Measurements from ENCODE around the gene SMG6. TPM values are rescaled to one million over a fixed set of nuclear protein-coding genes. Genes with fewer than 3 reads are reported as not detected.

Gene SMG6
- total and polyA plus RNA-seq, 2 of the 13 experiments (the other 11 are each of a cell fraction or from before 2014, with no cell fraction given), result 4.6 to 14.6 TPM

DNA sequence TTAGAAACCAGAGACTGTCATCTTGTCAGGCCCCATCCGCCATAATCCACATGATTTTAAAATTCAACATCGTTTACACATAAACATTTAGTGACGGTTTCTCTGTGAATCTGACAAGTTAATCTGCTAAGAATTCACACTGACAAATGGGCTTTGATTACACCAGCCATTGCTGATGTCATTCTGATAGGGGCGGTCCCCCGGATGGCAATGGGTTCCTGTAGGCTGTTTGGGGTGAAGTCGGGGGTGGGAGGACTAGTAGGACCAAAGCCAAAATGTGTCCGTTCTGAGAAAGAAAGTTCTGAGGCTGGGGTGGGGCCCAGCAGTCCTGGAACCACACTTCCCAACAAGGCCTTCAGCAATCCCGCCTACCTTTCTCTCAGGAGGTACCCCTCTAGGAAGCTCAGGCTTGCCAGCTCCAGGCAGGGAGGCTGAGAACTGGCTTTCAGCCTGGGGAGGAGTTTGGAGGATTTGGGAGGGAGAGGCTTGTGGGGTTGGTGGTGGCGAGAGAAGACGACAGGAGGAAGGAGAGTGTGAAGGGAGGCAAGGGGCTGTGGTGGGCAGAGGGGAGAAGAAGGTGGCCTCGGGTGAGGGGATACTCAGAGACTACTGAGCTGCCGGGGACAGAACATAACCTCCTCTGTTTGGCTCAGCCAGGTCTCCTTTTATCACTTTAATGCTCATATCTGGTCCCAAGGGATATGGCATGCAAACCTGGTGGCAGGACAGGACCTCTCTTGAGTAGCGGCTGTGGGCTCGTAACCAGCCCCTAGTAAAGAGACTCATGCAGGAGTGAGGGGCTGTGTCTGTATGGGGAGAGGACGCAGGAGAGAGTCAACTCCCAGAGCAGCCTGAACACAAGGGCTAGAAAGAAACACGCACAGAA is 240.1 kb downstream of the SMG6 start:
- FAIRE-seq (no peak), DNase-seq (ENCODE audit: low spot score) (no peak)
- CTCF ChIA-PET (ENCODE audit: low intra/inter-chr PET ratio, low total read pairs), result no interaction called here
- TF ChIP-seq ZNF841 (CRISPR knock-in tag; IDR thresholded peaks at IDR 0.05; ENCODE audit: borderline replicate concordance), result no peak
- TF ChIP-seq ARID4A (CRISPR knock-in tag; IDR thresholded peaks at IDR 0.05; ENCODE audit: borderline replicate concordance), result no peak
- TF ChIP-seq, protein P1, sequence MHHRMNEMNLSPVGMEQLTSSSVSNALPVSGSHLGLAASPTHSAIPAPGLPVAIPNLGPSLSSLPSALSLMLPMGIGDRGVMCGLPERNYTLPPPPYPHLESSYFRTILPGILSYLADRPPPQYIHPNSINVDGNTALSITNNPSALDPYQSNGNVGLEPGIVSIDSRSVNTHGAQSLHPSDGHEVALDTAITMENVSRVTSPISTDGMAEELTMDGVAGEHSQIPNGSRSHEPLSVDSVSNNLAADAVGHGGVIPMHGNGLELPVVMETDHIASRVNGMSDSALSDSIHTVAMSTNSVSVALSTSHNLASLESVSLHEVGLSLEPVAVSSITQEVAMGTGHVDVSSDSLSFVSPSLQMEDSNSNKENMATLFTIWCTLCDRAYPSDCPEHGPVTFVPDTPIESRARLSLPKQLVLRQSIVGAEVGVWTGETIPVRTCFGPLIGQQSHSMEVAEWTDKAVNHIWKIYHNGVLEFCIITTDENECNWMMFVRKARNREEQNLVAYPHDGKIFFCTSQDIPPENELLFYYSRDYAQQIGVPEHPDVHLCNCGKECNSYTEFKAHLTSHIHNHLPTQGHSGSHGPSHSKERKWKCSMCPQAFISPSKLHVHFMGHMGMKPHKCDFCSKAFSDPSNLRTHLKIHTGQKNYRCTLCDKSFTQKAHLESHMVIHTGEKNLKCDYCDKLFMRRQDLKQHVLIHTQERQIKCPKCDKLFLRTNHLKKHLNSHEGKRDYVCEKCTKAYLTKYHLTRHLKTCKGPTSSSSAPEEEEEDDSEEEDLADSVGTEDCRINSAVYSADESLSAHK (CRISPR knock-in tag; IDR thresholded peaks at IDR 0.05; ENCODE audit: borderline replicate concordance), result no peak
- TF ChIP-seq ZBTB14 (CRISPR knock-in tag; IDR thresholded peaks at IDR 0.05), result no peak
- no peak for TF ChIP-seq ZNF512B (CRISPR knock-in tag; IDR thresholded peaks at IDR 0.05; ENCODE audit: borderline replicate concordance)
- TF ChIP-seq JUND (CRISPR knock-in tag; IDR thresholded peaks at IDR 0.05), result no peak
- no peak for TF ChIP-seq ZNF121 (CRISPR knock-in tag; IDR thresholded peaks at IDR 0.05)
- TF ChIP-seq CCAR2 (optimal IDR thresholded peaks at IDR 0.05; ENCODE audit: low read depth, low read length), result no peak
- no peak for TF ChIP-seq ATF2 (CRISPR knock-in tag; IDR thresholded peaks at IDR 0.05)
- no peak for TF ChIP-seq ZMAT3 (CRISPR knock-in tag; conservative IDR thresholded peaks at IDR 0.05)

More for the DNA sequence above, 240.1 kb downstream of the SMG6 start:
- no TSS peak for BruUV-seq (replicated peaks)
- Histone ChIP-seq H3K4me1 (ENCODE audit: insufficient read depth, low read length) (peaks cover 35% of the 10 kb centered on the region), H3K27ac (ENCODE audit: extremely low read length, insufficient read depth, low read length) (no peak overlapping the region), H3K9ac (ENCODE audit: insufficient read depth, low read depth, low read length) (no peak overlapping the region), H3K79me2 (ENCODE audit: insufficient read depth, low read length) (no peaks in the 10 kb centered on the region), H3K4me2 (ENCODE audit: low read depth, low read length) (no peak overlapping the region), H3K27me3 (ENCODE audit: control insufficient read depth in 1 of 2, insufficient read depth in 2 of 2, low read length in 2 of 2) (no peaks in the 10 kb centered on the region), H4K20me1 (ENCODE audit: insufficient read depth, low read length) (no peaks in the 10 kb centered on the region), H3K9me3 (ENCODE audit: low read length) (no peaks in the 10 kb centered on the region), H2AFZ (ENCODE audit: low read length) (no peak overlapping the region), H3K36me3 (replicated peaks in 1 of 2; ENCODE audit: control insufficient read depth in 1 of 2, insufficient read depth in 2 of 2, low read length in 2 of 2) (peaks cover 12 to 25% of the 10 kb centered on the region in 2 experiments), H3K4me3 (replicated peaks in 1 of 3; ENCODE audit: insufficient read depth in 1 of 3, low read depth in 2 of 3, low read length in 3 of 3) (no peak overlapping the region)
- POLR2A ChIA-PET, result no interaction called here
- in situ Hi-C loops (cut with HindIII; ENCODE audit: extremely low pct_ligation_motif_present, low pct_unique_long_range_greater_than_20kb) (no loop called here), intact Hi-C loops (cut with micrococcal nuclease; ENCODE audit: unreplicated experiment) (no loop called here)
- 93% methylated on average over 16 of the region's 16 CpGs for WGBS (ENCODE audit: low lambda C conversion rate)
- no peak for ATAC-seq

All from HepG2 (cell line).